Liver (tissue), 9 donors: ENCODE measurements around the gene CBFA2T2. TPM values are rescaled to one million over a fixed set of nuclear protein-coding genes. Genes with fewer than 3 reads are reported as not detected.

Source experiments
- DNase-seq: peaks from one replicate; pipeline ENCODE4 v3.0.0-alpha.2; 2017; ENCODE audit warnings: low spot score
- H3K27ac ChIP-seq, 2 donors: one replicate each; pipeline ENCODE4 v1.7.0; 2013; ENCODE audit warnings: inconsistent platforms in 2 of 2, low read length in 2 of 2, control low read depth in 1 of 2, low read depth in 1 of 2, mild to moderate bottlenecking in 1 of 2
- H3K27me3 ChIP-seq, 4 donors: one replicate each; pipeline versions ENCODE4 v1.6.1 to v1.7.0; 2013; ENCODE audit warnings: low read length in 3 of 4, inconsistent platforms in 1 of 4, mild to moderate bottlenecking in 1 of 4, moderate library complexity in 1 of 4; ENCODE audit not compliant: control insufficient read depth in 4 of 4, insufficient read depth in 4 of 4
- H3K36me3 ChIP-seq, 4 donors: one replicate each; pipeline versions ENCODE4 v1.6.1 to v1.7.0; 2013; ENCODE audit warnings: low read length in 3 of 4, mild to moderate bottlenecking in 3 of 4, low read depth in 1 of 4, moderate library complexity in 1 of 4; ENCODE audit not compliant: control insufficient read depth in 4 of 4, insufficient read depth in 3 of 4
- H3K4me1 ChIP-seq, 4 donors: one replicate each; pipeline versions ENCODE4 v1.6.1 to v1.7.0; 2013; ENCODE audit warnings: low read length in 3 of 4, mild to moderate bottlenecking in 3 of 4, moderate library complexity in 1 of 4; ENCODE audit not compliant: control insufficient read depth in 4 of 4, insufficient read depth in 4 of 4
- H3K4me3 ChIP-seq, 3 donors: one replicate each; pipeline versions ENCODE4 v1.6.1 to v1.7.0; 2013; ENCODE audit warnings: low read length in 3 of 3, control low read depth in 1 of 3, low read depth in 1 of 3, mild to moderate bottlenecking in 1 of 3
- H3K9ac ChIP-seq, 2 donors: one replicate each; pipeline ENCODE4 v1.7.0; 2013; ENCODE audit warnings: low read length in 2 of 2, mild to moderate bottlenecking in 2 of 2, moderate library complexity in 2 of 2, control low read depth in 1 of 2, low read depth in 1 of 2
- H3K9me3 ChIP-seq, 4 donors: one replicate each; pipeline versions ENCODE4 v1.6.1 to v1.7.0; 2013; ENCODE audit warnings: low read length in 3 of 4; ENCODE audit not compliant: control insufficient read depth in 4 of 4
- CTCF ChIP-seq: fragments of 150-350 bp; IDR thresholded peaks from 2 replicates; pipeline ENCODE4 v1.5.1; 2017; ENCODE audit warnings: improper control_type of control experiment, low read depth, low read length; ENCODE audit not compliant: missing input control
- EGR1 ChIP-seq, 2 donors: IDR thresholded peaks; 2 replicates each; pipeline ENCODE4 v1.6.1; 2016 to 2018; ENCODE audit warnings: antibody characterized with exemption in 2 of 2, low read depth in 2 of 2
- FOXA1 ChIP-seq: IDR thresholded peaks from 2 replicates; pipeline ENCODE4 v1.6.1; 2016; ENCODE audit warnings: antibody characterized with exemption
- FOXA2 ChIP-seq: IDR thresholded peaks from 2 replicates; pipeline ENCODE4 v1.6.1; 2016; ENCODE audit warnings: antibody characterized with exemption
- GABPA ChIP-seq, 2 donors: IDR thresholded peaks in 1 of 2; conservative IDR thresholded peaks in 1 of 2; 2 replicates each; pipeline ENCODE4 v1.6.1; 2016; ENCODE audit warnings: antibody characterized with exemption in 2 of 2, mild to moderate bottlenecking in 1 of 2, moderate library complexity in 1 of 2
- HNF4A ChIP-seq, 2 donors: conservative IDR thresholded peaks; 2 replicates each; pipeline ENCODE4 v1.6.1; 2016; ENCODE audit warnings: antibody characterized with exemption in 2 of 2, mild to moderate bottlenecking in 2 of 2
- JUND ChIP-seq, 2 donors: IDR thresholded peaks; 2 replicates each; pipeline ENCODE4 v1.6.1; 2016; ENCODE audit warnings: antibody characterized with exemption in 2 of 2
- NR2F2 ChIP-seq: IDR thresholded peaks from 2 replicates; pipeline ENCODE4 v1.6.1; 2016; ENCODE audit warnings: antibody characterized with exemption
- RAD21 ChIP-seq, 2 donors: IDR thresholded peaks; 2 replicates each; pipeline ENCODE4 v1.6.1; 2016; ENCODE audit warnings: antibody characterized with exemption in 2 of 2, mild to moderate bottlenecking in 2 of 2
- REST ChIP-seq: IDR thresholded peaks from 2 replicates; pipeline ENCODE4 v1.6.1; 2016; ENCODE audit warnings: antibody characterized with exemption, mild to moderate bottlenecking
- RXRA ChIP-seq, 2 donors: IDR thresholded peaks; 2 replicates each; pipeline ENCODE4 v1.6.1; 2017 to 2018; ENCODE audit warnings: antibody characterized with exemption in 2 of 2, mild to moderate bottlenecking in 1 of 2
- SP1 ChIP-seq: IDR thresholded peaks from 2 replicates; pipeline ENCODE4 v1.6.1; 2018; ENCODE audit warnings: antibody characterized with exemption, mild to moderate bottlenecking
- TAF1 ChIP-seq: conservative IDR thresholded peaks from 2 replicates; pipeline ENCODE4 v1.6.1; 2016; ENCODE audit warnings: antibody characterized with exemption, mild to moderate bottlenecking
- YY1 ChIP-seq: IDR thresholded peaks from 2 replicates; pipeline ENCODE4 v1.6.1; 2016; ENCODE audit warnings: antibody characterized with exemption, mild to moderate bottlenecking
- WGBS: extraction: QIAGEN DNeasy Blood & Tissue Kit; methylation state at CpG from one replicate; pipeline ENCODE4 v1.1.7; 2013; 5-methylcytosine and 5-hydroxymethylcytosine counted together
- polyA plus RNA-seq, 2 donors: library from polyadenylated mRNA; stranded (reverse) in 1 of 2; unstranded in 1 of 2; fragments of 200-250 nt in 1 of 2; fragments of >200 nt in 1 of 2; fragmentation: Nextera tagmentation in 1 of 2; extraction: Ambion mirVana in 1 of 2; gene quantifications; one replicate each; pipeline versions ENCODE4 v1.2.1 to v1.2.3, GENCODE V29; 2013 to 2015
- total RNA-seq, 2 donors: library from RNA; depleted of rRNA; stranded (reverse); fragments of >200 nt; gene quantifications; one replicate each; pipeline ENCODE4 v1.2.3, GENCODE V29; 2014
- TF ChIP-seq, protein P1 (sequence below): IDR thresholded peaks from 2 replicates; pipeline ENCODE4 v1.6.1; 2016; ENCODE audit warnings: antibody characterized with exemption
- TF ChIP-seq, protein P2 (sequence below): IDR thresholded peaks from 2 replicates; pipeline ENCODE4 v1.6.1; 2016; ENCODE audit warnings: antibody characterized with exemption
- TF ChIP-seq, protein P3 (sequence below): IDR thresholded peaks from 2 replicates; pipeline ENCODE4 v1.6.1; 2016; ENCODE audit warnings: antibody characterized with exemption
- donor health status: healthy.
- donor health status: healthy.
- donor health status: healthy.
- donor health status: healthy.
- donor health status: healthy.

CBFA2T2 gene
- total and polyA plus RNA-seq, 4 donors: 2.0 to 5.5 (median 5.3) TPM

DNA sequence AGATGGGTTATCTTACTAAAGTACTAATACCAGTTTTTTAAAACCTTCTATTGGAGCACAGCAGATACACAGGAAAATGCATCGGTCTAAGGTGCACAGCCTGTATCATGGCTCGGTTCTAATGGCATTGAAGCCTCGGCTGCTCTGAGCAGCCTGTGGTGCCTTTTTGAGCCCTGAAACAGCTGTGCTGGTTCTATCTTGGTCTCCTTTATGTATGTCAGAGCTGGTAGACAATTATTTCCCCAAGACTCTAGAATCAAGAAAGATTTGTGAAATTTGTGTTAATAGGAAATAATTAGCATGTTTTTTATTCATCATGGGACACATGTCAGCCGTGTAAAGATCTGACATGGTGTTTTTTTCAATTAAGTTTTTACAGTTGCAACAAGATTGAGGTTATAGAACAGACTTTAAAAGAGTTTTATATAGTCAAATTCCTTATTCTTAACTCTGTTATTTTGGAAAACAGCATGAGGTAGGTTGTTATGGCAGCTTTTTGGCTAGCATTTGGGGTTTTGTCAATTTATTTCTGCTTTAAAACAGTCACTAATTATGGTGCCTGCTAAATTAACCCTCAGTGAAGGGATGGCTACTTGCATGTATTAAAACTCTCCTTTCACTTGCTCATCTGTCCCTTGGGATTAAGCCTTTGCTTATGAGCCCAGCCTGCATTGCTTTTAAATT, 132.0 kb downstream of the CBFA2T2 start:
- Histone ChIP-seq H3K36me3 (peaks cover 2 to 30% (median 13%) of the 10 kb centered on the region in 4 donors), H3K27ac (no peak overlapping the region), H3K9ac (no peak overlapping the region), H3K4me3 (no peak overlapping the region), H3K27me3 (no peaks in the 10 kb centered on the region), H3K9me3 (no peaks in the 10 kb centered on the region), H3K4me1 (no peaks in the 10 kb centered on the region)
- no peak for DNase-seq
- 98% methylated on average over 4 of the region's 4 CpGs for WGBS
- no peak for TF ChIP-seq RXRA (IDR thresholded peaks at IDR 0.05)
- TF ChIP-seq CTCF: no peak
- TF ChIP-seq JUND (IDR thresholded peaks at IDR 0.05): no peak
- TF ChIP-seq NR2F2: no peak
- no peak for TF ChIP-seq FOXA2
- no peak for TF ChIP-seq HNF4A (conservative IDR thresholded peaks at IDR 0.05)
- no peak for TF ChIP-seq RAD21 (IDR thresholded peaks at IDR 0.05)
- no peak for TF ChIP-seq YY1
- no peak for TF ChIP-seq GABPA (IDR thresholded peaks at IDR 0.05 in 1 of 2, conservative IDR thresholded peaks at IDR 0.05 in 1 of 2)

GRCh38 chr20:33622705-33623365, 132.9 kb downstream of the CBFA2T2 start:
- H3K4me3 ChIP-seq: no peak overlapping the region
- H3K4me1 ChIP-seq: no peaks in the 10 kb centered on the region
- no peak for DNase-seq
- no peak for TF ChIP-seq NR2F2
- no peak for TF ChIP-seq YY1
- TF ChIP-seq, protein P1, sequence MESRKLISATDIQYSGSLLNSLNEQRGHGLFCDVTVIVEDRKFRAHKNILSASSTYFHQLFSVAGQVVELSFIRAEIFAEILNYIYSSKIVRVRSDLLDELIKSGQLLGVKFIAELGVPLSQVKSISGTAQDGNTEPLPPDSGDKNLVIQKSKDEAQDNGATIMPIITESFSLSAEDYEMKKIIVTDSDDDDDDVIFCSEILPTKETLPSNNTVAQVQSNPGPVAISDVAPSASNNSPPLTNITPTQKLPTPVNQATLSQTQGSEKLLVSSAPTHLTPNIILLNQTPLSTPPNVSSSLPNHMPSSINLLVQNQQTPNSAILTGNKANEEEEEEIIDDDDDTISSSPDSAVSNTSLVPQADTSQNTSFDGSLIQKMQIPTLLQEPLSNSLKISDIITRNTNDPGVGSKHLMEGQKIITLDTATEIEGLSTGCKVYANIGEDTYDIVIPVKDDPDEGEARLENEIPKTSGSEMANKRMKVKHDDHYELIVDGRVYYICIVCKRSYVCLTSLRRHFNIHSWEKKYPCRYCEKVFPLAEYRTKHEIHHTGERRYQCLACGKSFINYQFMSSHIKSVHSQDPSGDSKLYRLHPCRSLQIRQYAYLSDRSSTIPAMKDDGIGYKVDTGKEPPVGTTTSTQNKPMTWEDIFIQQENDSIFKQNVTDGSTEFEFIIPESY: no peak
- TF ChIP-seq FOXA2: no peak
- TF ChIP-seq REST: no peak
- no peak for TF ChIP-seq SP1
- no peak for TF ChIP-seq EGR1 (IDR thresholded peaks at IDR 0.05; ENCODE audit: low read depth in 2 of 2)
- TF ChIP-seq, protein P2, sequence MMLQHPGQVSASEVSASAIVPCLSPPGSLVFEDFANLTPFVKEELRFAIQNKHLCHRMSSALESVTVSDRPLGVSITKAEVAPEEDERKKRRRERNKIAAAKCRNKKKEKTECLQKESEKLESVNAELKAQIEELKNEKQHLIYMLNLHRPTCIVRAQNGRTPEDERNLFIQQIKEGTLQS: no peak
- TF ChIP-seq RAD21 (IDR thresholded peaks at IDR 0.05): no peak
- TF ChIP-seq RXRA (IDR thresholded peaks at IDR 0.05): no peak
- TF ChIP-seq, protein P3, sequence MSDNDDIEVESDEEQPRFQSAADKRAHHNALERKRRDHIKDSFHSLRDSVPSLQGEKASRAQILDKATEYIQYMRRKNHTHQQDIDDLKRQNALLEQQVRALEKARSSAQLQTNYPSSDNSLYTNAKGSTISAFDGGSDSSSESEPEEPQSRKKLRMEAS: no peak
- no peak for TF ChIP-seq FOXA1
- no peak for TF ChIP-seq HNF4A (conservative IDR thresholded peaks at IDR 0.05)
- TF ChIP-seq GABPA (IDR thresholded peaks at IDR 0.05 in 1 of 2, conservative IDR thresholded peaks at IDR 0.05 in 1 of 2): no peak
- no peak for TF ChIP-seq TAF1
- no peak for TF ChIP-seq CTCF
- TF ChIP-seq JUND (IDR thresholded peaks at IDR 0.05): no peak
- H3K36me3 ChIP-seq: peaks cover 2 to 35% (median 13%) of the 10 kb centered on the region in 4 donors
- 97% methylated on average over 10 of the region's 10 CpGs for WGBS
- no peak overlapping the region for H3K9ac ChIP-seq
- no peak overlapping the region for H3K27ac ChIP-seq
- no peaks in the 10 kb centered on the region for H3K27me3 ChIP-seq
- H3K9me3 ChIP-seq: no peaks in the 10 kb centered on the region
